Heart left ventricle (tissue), 16 donors: Measurements from ENCODE around the gene LRIT1. TPM values are rescaled to one million over a fixed set of nuclear protein-coding genes. Genes with fewer than 3 reads are reported as not detected.

Experiments
- ATAC-seq, 4 donors: fragments of 200-7000 bp; cut with Tn5 transposase; one replicate each; pipeline ENCODE4 v1.9.1; 2020 to 2022; ENCODE audit warnings: moderate library complexity in 4 of 4, mild to moderate bottlenecking in 3 of 4, moderate number of reproducible peaks in 1 of 4
- DNase-seq, 5 donors: peaks; one replicate each; pipeline ENCODE4 v3.0.0-alpha.2; 2020
- H3K27ac ChIP-seq, 12 donors: fragments of 200-600 bp; sonication (generic) in 4 of 12; one replicate each; pipeline versions ENCODE4 v1.5.0 to v1.8.0; 2016 to 2022; ENCODE audit warnings: mild to moderate bottlenecking in 2 of 12
- H3K27me3 ChIP-seq, 9 donors: fragments of 200-600 bp; sonication (generic) in 2 of 9; one replicate each; pipeline versions ENCODE4 v1.5.1 to v1.8.0; 2016 to 2022; ENCODE audit warnings: mild to moderate bottlenecking in 3 of 9
- H3K36me3 ChIP-seq, 9 donors: fragments of 200-600 bp; sonication (generic) in 2 of 9; one replicate each; pipeline versions ENCODE4 v1.5.0 to v1.8.0; 2018 to 2022; ENCODE audit warnings: mild to moderate bottlenecking in 2 of 9
- H3K4me1 ChIP-seq, 12 donors: fragments of 200-600 bp; sonication (generic) in 4 of 12; one replicate each; pipeline versions ENCODE4 v1.5.0 to v1.8.0; 2016 to 2022; ENCODE audit warnings: mild to moderate bottlenecking in 3 of 12
- H3K4me3 ChIP-seq, 12 donors: fragments of 200-600 bp; sonication (generic) in 4 of 12; one replicate each; pipeline versions ENCODE4 v1.5.0 to v1.8.0; 2017 to 2022; ENCODE audit warnings: mild to moderate bottlenecking in 9 of 12, moderate library complexity in 4 of 12
- H3K9me3 ChIP-seq, 12 donors: fragments of 200-600 bp; sonication (generic) in 4 of 12; one replicate each; pipeline versions ENCODE4 v1.5.0 to v1.8.0; 2016 to 2022; ENCODE audit warnings: mild to moderate bottlenecking in 1 of 12
- POLR2A ChIP-seq, 2 donors: fragments of 450-650 bp; IDR thresholded peaks; one replicate each; pipeline ENCODE4 v1.6.1; 2017; ENCODE audit warnings: antibody characterized with exemption in 2 of 2, mild to moderate bottlenecking in 2 of 2, moderate library complexity in 2 of 2
- WGBS, 4 donors: extraction: QIAGEN DNeasy Blood & Tissue Kit in 2 of 4; methylation state at CpG; one replicate each; pipeline versions ENCODE4 v1.1.5 to v1.1.7; 2013 to 2018; 5-methylcytosine and 5-hydroxymethylcytosine counted together
- intact Hi-C, 10 donors: fragments of 100-400 bp; cut with DNase I; formaldehyde crosslinking; loops; one replicate each; pipeline versions ENCODE4 v1.11.1 to v1.14.2; 2022
- polyA plus RNA-seq, 2 donors: library from polyadenylated mRNA; stranded (reverse); fragments of 200-250 nt; gene quantifications; one replicate each; pipeline ENCODE4 v1.2.3, GENCODE V29; 2013
- total RNA-seq, 9 donors: library from RNA; depleted of rRNA in 2 of 9; stranded (reverse); fragments of >200 nt in 2 of 9; fragmentation: NEBNext Ultra II Directional in 3 of 9; extraction: Animal tissue kit (Norgen Biotek cat#: 25700) in 3 of 9; gene quantifications; one replicate each; pipeline versions ENCODE4 v1.1.0 to v1.2.4, GENCODE V29; 2016 to 2023
- TF ChIP-seq, protein P1 (sequence below), 12 donors: fragments of 200-600 bp; sonication (generic) in 4 of 12; IDR thresholded peaks; one replicate each; pipeline versions ENCODE4 v1.5.0 to v1.8.0; 2018 to 2022; ENCODE audit warnings: antibody characterized with exemption in 12 of 12, mild to moderate bottlenecking in 5 of 12
- donor health status: ischemic (EF 13 %, LVEDD 7.1; RV severe dilation, severe dysfunction).
- donor health status: healthy with polysubstance abuse.
- donor health status: DM: no; HTN: yes; CAD: no.
- donor health status: DM: no; HTN: no; CAD: no.
- donor health status: ischemic (EF 25% LVEDD 6.9; RV normal size, moderate dysfunction).
- donor health status: ischemic (EF 25% LVEDD 5.7; RV mildly dilated, moderate dysfunction).
- donor health status: healthy.
- donor health status: DM: yes; HTN: yes; CAD: no.
- donor health status: ischemic (EF 35%, LVEDD 5.7; RV mildly dilated, moderate dysfunction).
- donor health status: nonischemic (EF 11% LVEDD 7.7; RV severe dilation, severe dysfunction).
- donor health status: DM: yes; HTN: yes; CAD: no.
- donor health status: PGD.
- donor health status: ischemic (EF 29% LVEDD 5.4; RV normal size, mild dysfunction).
- donor health status: nonischemic (EF 23%, LVEDD 6.1; RV moderate dilation, normal function).

Gene LRIT1
- total and polyA plus RNA-seq, 11 donors: not detected

DNA sequence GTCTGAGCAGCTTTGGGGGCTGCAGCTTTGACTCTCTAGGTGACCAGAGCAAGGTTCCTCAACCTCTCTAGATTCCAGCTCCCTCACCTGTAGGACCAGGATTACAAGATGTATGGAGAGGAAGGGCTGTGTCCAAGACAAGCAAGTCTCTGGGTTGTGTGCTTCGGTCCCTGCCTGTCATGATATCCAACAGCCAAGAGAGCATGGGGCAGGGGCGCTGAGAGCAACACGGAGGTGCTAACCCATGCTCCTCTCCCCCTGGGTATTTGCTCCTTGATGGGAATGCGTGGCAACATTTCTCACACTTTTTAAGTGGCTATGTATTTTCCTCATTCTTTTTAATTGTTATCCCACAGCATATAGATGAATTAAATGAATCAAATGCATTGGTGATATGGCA is 36.7 kb downstream of the LRIT1 start:
- Histone ChIP-seq H3K36me3 (no peaks in the 10 kb centered on the region), H3K27ac (no peak overlapping the region), H3K9me3 (no peaks in the 10 kb centered on the region), H3K4me3 (no peak overlapping the region), H3K27me3 (peaks cover 0 to 15% (median 0%) of the 10 kb centered on the region in 9 donors), H3K4me1 (no peaks in the 10 kb centered on the region)
- TF ChIP-seq, protein P1, sequence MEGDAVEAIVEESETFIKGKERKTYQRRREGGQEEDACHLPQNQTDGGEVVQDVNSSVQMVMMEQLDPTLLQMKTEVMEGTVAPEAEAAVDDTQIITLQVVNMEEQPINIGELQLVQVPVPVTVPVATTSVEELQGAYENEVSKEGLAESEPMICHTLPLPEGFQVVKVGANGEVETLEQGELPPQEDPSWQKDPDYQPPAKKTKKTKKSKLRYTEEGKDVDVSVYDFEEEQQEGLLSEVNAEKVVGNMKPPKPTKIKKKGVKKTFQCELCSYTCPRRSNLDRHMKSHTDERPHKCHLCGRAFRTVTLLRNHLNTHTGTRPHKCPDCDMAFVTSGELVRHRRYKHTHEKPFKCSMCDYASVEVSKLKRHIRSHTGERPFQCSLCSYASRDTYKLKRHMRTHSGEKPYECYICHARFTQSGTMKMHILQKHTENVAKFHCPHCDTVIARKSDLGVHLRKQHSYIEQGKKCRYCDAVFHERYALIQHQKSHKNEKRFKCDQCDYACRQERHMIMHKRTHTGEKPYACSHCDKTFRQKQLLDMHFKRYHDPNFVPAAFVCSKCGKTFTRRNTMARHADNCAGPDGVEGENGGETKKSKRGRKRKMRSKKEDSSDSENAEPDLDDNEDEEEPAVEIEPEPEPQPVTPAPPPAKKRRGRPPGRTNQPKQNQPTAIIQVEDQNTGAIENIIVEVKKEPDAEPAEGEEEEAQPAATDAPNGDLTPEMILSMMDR (IDR thresholded peaks at IDR 0.05): no peak
- no peak for TF ChIP-seq POLR2A (IDR thresholded peaks at IDR 0.05)
- no peak for ATAC-seq
- DNase-seq: no peak
- intact Hi-C loops: loop anchor here in 4 of 10 donors (5.0 kb wide), 2 partner anchors 52 to 57 kb away; no protein-coding TSS in a partner anchor
- WGBS, 4 donors: 81 to 89% (median 85%) methylated on average over 4 of the region's 4 CpGs

GRCh38 chr10:84204122-84204521 is 37.2 kb downstream of the LRIT1 start:
- DNase-seq (no peak), ATAC-seq (peak in 1 of 4 donors; percentile 7)
- Histone ChIP-seq H3K4me3 (no peak overlapping the region), H3K27me3 (peaks cover 0 to 11% (median 0%) of the 10 kb centered on the region in 9 donors), H3K27ac (no peak overlapping the region), H3K36me3 (no peaks in the 10 kb centered on the region), H3K4me1 (no peaks in the 10 kb centered on the region), H3K9me3 (no peaks in the 10 kb centered on the region)
- WGBS, 4 donors: 75 to 82% (median 77%) methylated on average over 4 of the region's 4 CpGs
- intact Hi-C loops: loop anchor here in 1 of 10 donors (5.0 kb wide), 1 partner anchor 52 kb away; no protein-coding TSS in a partner anchor
- TF ChIP-seq POLR2A (IDR thresholded peaks at IDR 0.05): no peak
- TF ChIP-seq, protein P1 (IDR thresholded peaks at IDR 0.05): peak in 2 of 12 donors; percentile 15 to 20

DNA sequence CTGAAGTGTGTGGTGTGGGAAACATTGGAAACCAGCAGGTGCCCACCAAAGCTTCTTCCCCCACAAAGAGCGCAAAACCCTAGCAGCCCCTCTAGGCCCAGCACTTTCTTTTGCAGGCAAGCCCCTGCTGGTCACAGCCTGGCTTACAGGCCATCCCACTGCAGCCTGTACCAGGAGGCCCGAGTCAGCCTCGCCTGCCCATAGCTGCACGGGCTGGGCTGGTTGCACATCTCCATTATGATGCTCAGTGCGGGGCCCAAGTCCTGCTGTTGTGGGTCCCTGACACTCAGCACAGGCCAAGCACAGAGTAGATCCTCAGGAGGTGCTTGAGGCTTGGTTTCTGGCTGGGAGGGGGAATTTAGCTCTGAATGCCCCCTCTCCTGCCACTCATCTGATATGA is 39.0 kb downstream of the LRIT1 start:
- DNase-seq: no peak
- ATAC-seq: no peak
- TF ChIP-seq, protein P1 (IDR thresholded peaks at IDR 0.05): no peak
- no peak for TF ChIP-seq POLR2A (IDR thresholded peaks at IDR 0.05)
- H3K36me3 ChIP-seq: no peaks in the 10 kb centered on the region
- no peak overlapping the region for H3K27ac ChIP-seq
- peaks cover 0 to 12% (median 0%) of the 10 kb centered on the region in 9 donors for H3K27me3 ChIP-seq
- H3K4me3 ChIP-seq: no peak overlapping the region
- H3K4me1 ChIP-seq: peaks cover 0 to 2% (median 0%) of the 10 kb centered on the region in 12 donors
- intact Hi-C loops: loop anchor here in 1 of 10 donors (5.0 kb wide), 1 partner anchor 50 kb away; no protein-coding TSS in a partner anchor
- WGBS, 4 donors: 82 to 100% (median 84%) methylated on average over 1 to 5 of the region's 5 CpGs
- no peaks in the 10 kb centered on the region for H3K9me3 ChIP-seq

GRCh38 chr10:84201682-84202081 is 39.7 kb downstream of the LRIT1 start:
- H3K4me1 ChIP-seq: peaks cover 0 to 8% (median 0%) of the 10 kb centered on the region in 12 donors
- ATAC-seq (no peak), DNase-seq (no peak)
- intact Hi-C loops: loop anchor here in 1 of 10 donors (5.0 kb wide), 1 partner anchor 49 kb away; no protein-coding TSS in a partner anchor
- peaks cover 0 to 10% (median 0%) of the 10 kb centered on the region in 9 donors for H3K27me3 ChIP-seq
- no peak overlapping the region for H3K4me3 ChIP-seq
- no peaks in the 10 kb centered on the region for H3K9me3 ChIP-seq
- no peak for TF ChIP-seq POLR2A (IDR thresholded peaks at IDR 0.05)
- TF ChIP-seq, protein P1 (IDR thresholded peaks at IDR 0.05): no peak
- 89 to 91% (median 90%) methylated on average over 11 of the region's 11 CpGs for WGBS, 4 donors
- H3K27ac ChIP-seq: no peak overlapping the region
- no peaks in the 10 kb centered on the region for H3K36me3 ChIP-seq
